Karpas-422 (cell line): ENCODE measurements around the gene SDHC. TPM values are rescaled to one million over a fixed set of nuclear protein-coding genes. Genes with fewer than 3 reads are reported as not detected.

Source experiments
- DNase-seq: peaks from one replicate; pipeline ENCODE4 v3.0.0-alpha.2; 2015
- H2AFZ ChIP-seq: fragments of 200-600 bp; sonication (generic); 2 replicates; pipeline ENCODE4 v1.6.1; 2014; ENCODE audit warnings: antibody characterized with exemption, low read length, mixed read lengths
- H3K27ac ChIP-seq: fragments of 200-600 bp; sonication (generic); 2 replicates; pipeline ENCODE4 v1.5.1; 2014; ENCODE audit warnings: mild to moderate bottlenecking, low read length, moderate library complexity
- H3K27me3 ChIP-seq: fragments of 200-600 bp; sonication (generic); 2 replicates; pipeline ENCODE4 v1.6.1; 2014; ENCODE audit warnings: low read length, mixed read lengths
- H3K36me3 ChIP-seq: fragments of 200-600 bp; sonication (generic); 2 replicates; pipeline ENCODE4 v1.6.1; 2014; ENCODE audit warnings: low read length, mixed read lengths; ENCODE audit not compliant: insufficient read depth
- H3K4me1 ChIP-seq: fragments of 200-600 bp; sonication (generic); 2 replicates; pipeline ENCODE4 v1.6.1; 2014; ENCODE audit warnings: mild to moderate bottlenecking, low read length, mixed read lengths
- H3K4me2 ChIP-seq: fragments of 200-600 bp; sonication (generic); 2 replicates; pipeline ENCODE4 v1.6.1; 2014; ENCODE audit warnings: low read length, low read depth, mild to moderate bottlenecking; ENCODE audit not compliant: poor library complexity, severe bottlenecking
- H3K4me3 ChIP-seq: fragments of 200-600 bp; sonication (generic); 2 replicates; pipeline ENCODE4 v1.5.1; 2014; ENCODE audit warnings: mild to moderate bottlenecking, antibody characterized with exemption, low read length, mixed read lengths
- H3K79me2 ChIP-seq: fragments of 200-600 bp; sonication (generic); 2 replicates; pipeline ENCODE4 v1.6.1; 2014; ENCODE audit warnings: mild to moderate bottlenecking, low read length, mixed read lengths
- H3K9ac ChIP-seq: fragments of 200-600 bp; sonication (generic); 2 replicates; pipeline ENCODE4 v1.6.0; 2014; ENCODE audit warnings: low read length
- H3K9me2 ChIP-seq: fragments of 200-600 bp; sonication (generic), shearing (Covaris generic); replicated peaks from 2 replicates; pipeline ENCODE4 v1.6.0; 2014; ENCODE audit warnings: mild to moderate bottlenecking, low read length, moderate library complexity; ENCODE audit not compliant: insufficient read depth
- H3K9me3 ChIP-seq: fragments of 300-700, 200-600 bp; sonication (generic); 2 replicates; pipeline ENCODE4 v1.6.1; 2014; ENCODE audit warnings: low read length, mixed read lengths
- H4K20me1 ChIP-seq: fragments of 200-600 bp; sonication (generic); 2 replicates; pipeline ENCODE4 v1.6.1; 2014; ENCODE audit warnings: mild to moderate bottlenecking, antibody characterized with exemption, low read length, low read depth; ENCODE audit not compliant: insufficient read depth
- total RNA-seq: library from RNA; depleted of rRNA; stranded (reverse); fragments of >200 nt; shearing (Covaris generic); gene quantifications from 2 replicates; pipeline ENCODE4 v1.2.3, GENCODE V29; 2014; ENCODE audit warnings: low replicate concordance

SDHC gene
- total RNA-seq, 1 experiment from 2014 or later = 48.8 TPM

GRCh38 chr1:161285113-161285512 lies 29.1 kb upstream of the SDHC start:
- Histone ChIP-seq H3K36me3 (no peaks in the 10 kb centered on the region), H3K79me2 (no peaks in the 10 kb centered on the region), H3K4me3 (no peak overlapping the region), H3K4me2 (no peak overlapping the region), H3K9me3 (no peaks in the 10 kb centered on the region), H3K9me2 (no peaks in the 10 kb centered on the region), H3K9ac (no peak overlapping the region), H3K27me3 (no peaks in the 10 kb centered on the region), H4K20me1 (no peaks in the 10 kb centered on the region), H3K4me1 (no peaks in the 10 kb centered on the region), H2AFZ (no peak overlapping the region), H3K27ac (no peak overlapping the region)
- no peak for DNase-seq

- Histone ChIP-seq H3K79me2 (no peaks in the 10 kb centered on the region), H3K4me3 (no peak overlapping the region), H3K4me2 (no peak overlapping the region), H3K9me3 (no peaks in the 10 kb centered on the region), H3K9ac (no peak overlapping the region), H3K27ac (no peak overlapping the region), H3K36me3 (no peaks in the 10 kb centered on the region), H3K4me1 (no peaks in the 10 kb centered on the region), H4K20me1 (no peaks in the 10 kb centered on the region), H3K27me3 (no peaks in the 10 kb centered on the region), H2AFZ (no peak overlapping the region), H3K9me2 (no peaks in the 10 kb centered on the region)
- no peak for DNase-seq
Measured at GRCh38 chr1:161285521-161285920, 28.7 kb upstream of the SDHC start.

GRCh38 chr1:161287482-161288054 lies 26.6 kb upstream of the SDHC start:
- Histone ChIP-seq H3K4me1 (no peaks in the 10 kb centered on the region), H3K9me3 (no peaks in the 10 kb centered on the region), H4K20me1 (no peaks in the 10 kb centered on the region), H2AFZ (no peak overlapping the region), H3K4me3 (no peak overlapping the region), H3K36me3 (no peaks in the 10 kb centered on the region), H3K27me3 (no peaks in the 10 kb centered on the region), H3K9ac (no peak overlapping the region), H3K4me2 (no peak overlapping the region), H3K9me2 (no peaks in the 10 kb centered on the region), H3K27ac (no peak overlapping the region), H3K79me2 (no peaks in the 10 kb centered on the region)
- DNase-seq = no peak

- Histone ChIP-seq H3K4me1 (no peaks in the 10 kb centered on the region), H3K9ac (no peak overlapping the region), H3K36me3 (no peaks in the 10 kb centered on the region), H3K27ac (no peak overlapping the region), H3K9me2 (no peaks in the 10 kb centered on the region), H3K27me3 (no peaks in the 10 kb centered on the region), H4K20me1 (no peaks in the 10 kb centered on the region), H3K4me3 (no peak overlapping the region), H2AFZ (no peak overlapping the region), H3K79me2 (no peaks in the 10 kb centered on the region), H3K9me3 (no peaks in the 10 kb centered on the region), H3K4me2 (no peak overlapping the region)
- no peak for DNase-seq
Measured at GRCh38 chr1:161290779-161291178, 23.4 kb upstream of the SDHC start.

GRCh38 chr1:161297415-161297814 lies 16.8 kb upstream of the SDHC start:
- Histone ChIP-seq H3K4me2 (no peak overlapping the region), H3K9me2 (no peaks in the 10 kb centered on the region), H3K9ac (no peak overlapping the region), H3K4me1 (no peaks in the 10 kb centered on the region), H3K27ac (no peak overlapping the region), H3K79me2 (no peaks in the 10 kb centered on the region), H3K36me3 (no peaks in the 10 kb centered on the region), H4K20me1 (no peaks in the 10 kb centered on the region), H3K4me3 (no peak overlapping the region), H3K27me3 (no peaks in the 10 kb centered on the region), H3K9me3 (no peaks in the 10 kb centered on the region), H2AFZ (no peak overlapping the region)
- DNase-seq = no peak

- H3K27ac ChIP-seq = no peak overlapping the region
- H3K27me3 ChIP-seq = no peaks in the 10 kb centered on the region
- H4K20me1 ChIP-seq = no peaks in the 10 kb centered on the region
- H3K36me3 ChIP-seq = no peaks in the 10 kb centered on the region
- H3K4me1 ChIP-seq = no peaks in the 10 kb centered on the region
- H3K4me3 ChIP-seq = no peak overlapping the region
- no peaks in the 10 kb centered on the region for H3K9me3 ChIP-seq
- DNase-seq = no peak
- H3K9me2 ChIP-seq = no peaks in the 10 kb centered on the region
- H3K79me2 ChIP-seq = no peaks in the 10 kb centered on the region
- no peak overlapping the region for H3K4me2 ChIP-seq
- no peak overlapping the region for H2AFZ ChIP-seq
- H3K9ac ChIP-seq = no peak overlapping the region
Measured at GRCh38 chr1:161298116-161298515, 16.1 kb upstream of the SDHC start.

DNA sequence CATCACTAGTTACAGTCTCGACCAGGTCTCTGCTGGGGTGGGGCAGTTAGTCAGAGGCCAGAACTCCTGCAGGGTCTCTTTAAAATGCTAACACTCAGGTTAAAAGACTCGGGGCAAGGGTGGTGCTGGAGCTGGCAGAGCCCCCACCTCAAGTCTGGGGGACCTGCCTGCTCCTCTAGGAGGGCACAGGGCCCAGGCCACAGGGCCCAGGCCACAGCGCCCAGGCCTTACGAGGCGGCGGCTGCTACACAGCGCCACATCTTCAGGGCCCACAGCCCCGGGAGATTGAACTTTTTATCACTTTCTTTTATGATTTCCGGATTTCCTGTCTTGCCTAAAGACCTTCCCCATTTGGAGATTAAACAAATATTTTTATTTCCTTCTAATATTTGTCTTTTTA lies 14.8 kb upstream of the SDHC start:
- H3K4me1 ChIP-seq = peaks cover 5% of the 10 kb centered on the region
- H3K27ac ChIP-seq = no peak overlapping the region
- H3K9ac ChIP-seq = no peak overlapping the region
- H3K79me2 ChIP-seq = no peaks in the 10 kb centered on the region
- H2AFZ ChIP-seq = no peak overlapping the region
- H3K9me3 ChIP-seq = no peaks in the 10 kb centered on the region
- H3K36me3 ChIP-seq = no peaks in the 10 kb centered on the region
- H3K4me3 ChIP-seq = no peak overlapping the region
- no peak for DNase-seq
- H3K9me2 ChIP-seq = no peaks in the 10 kb centered on the region
- no peaks in the 10 kb centered on the region for H4K20me1 ChIP-seq
- no peak overlapping the region for H3K4me2 ChIP-seq
- H3K27me3 ChIP-seq = no peaks in the 10 kb centered on the region

DNA sequence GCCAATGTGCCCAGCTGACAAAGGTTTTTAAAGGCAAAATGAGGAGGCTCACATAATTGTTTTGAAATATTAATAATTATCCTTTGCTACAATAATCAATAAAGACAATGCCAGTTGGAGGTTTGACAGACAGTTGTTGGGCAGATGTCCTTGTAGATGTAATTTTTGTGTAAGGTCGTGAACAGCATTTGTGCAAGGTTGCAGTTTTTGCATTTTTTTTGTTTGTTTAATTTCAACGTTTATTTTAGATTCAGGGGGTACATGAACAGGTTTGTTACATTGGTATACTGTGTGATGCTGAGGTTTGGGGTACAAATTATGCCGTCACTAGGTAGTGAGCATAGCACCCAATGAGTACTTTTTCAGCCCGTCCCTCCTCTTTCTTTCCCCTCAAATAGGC lies 13.7 kb upstream of the SDHC start:
- Histone ChIP-seq H3K79me2 (peaks cover 3% of the 10 kb centered on the region; the same call in 1 of the 2 replicates), H3K9me2 (no peaks in the 10 kb centered on the region), H3K36me3 (no peaks in the 10 kb centered on the region), H3K27me3 (no peaks in the 10 kb centered on the region), H4K20me1 (no peaks in the 10 kb centered on the region), H3K27ac (no peak overlapping the region), H3K9me3 (no peaks in the 10 kb centered on the region), H3K4me2 (no peak overlapping the region), H3K9ac (no peak overlapping the region), H3K4me1 (peaks cover 16% of the 10 kb centered on the region), H2AFZ (no peak overlapping the region), H3K4me3 (no peak overlapping the region)
- DNase-seq = no peak
